ENCODE measurements around the gene DST.

The DST gene

DNA sequence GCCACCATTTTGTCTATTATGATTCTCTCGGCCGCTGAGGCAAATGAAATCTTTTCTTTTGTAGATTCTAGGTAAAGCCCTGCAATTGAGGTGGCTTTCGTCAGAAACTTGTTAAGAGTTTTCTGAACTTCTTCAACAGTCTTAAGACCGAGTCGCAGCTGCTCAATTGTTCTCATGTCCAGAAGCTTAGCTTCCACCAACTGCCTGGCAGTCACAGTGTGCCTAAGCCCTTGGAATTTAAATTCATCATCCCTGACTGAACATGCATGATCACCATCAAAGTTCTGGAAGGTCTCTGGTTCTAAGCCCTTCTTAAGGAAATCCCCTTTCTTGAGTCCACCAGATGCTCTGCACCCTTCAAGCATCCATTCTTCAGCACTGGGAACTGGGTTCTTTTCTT, 25.7 kb downstream of the DST start:
- Histone ChIP-seq H3K36me3 (ENCODE audit: control insufficient read depth, insufficient read depth, low read length) (peaks cover 10% of the 10 kb centered on the region), H3K4me3 (ENCODE audit: low read depth, low read length) (no peak overlapping the region), H3K9me3 (ENCODE audit: control insufficient read depth, insufficient read depth, low read length) (no peaks in the 10 kb centered on the region), H3K9ac (ENCODE audit: low read depth, low read length) (no peak overlapping the region), H3K27me3 (ENCODE audit: control insufficient read depth, insufficient read depth, low read length) (no peaks in the 10 kb centered on the region), H3K4me1 (ENCODE audit: control insufficient read depth, insufficient read depth, low read length) (peaks cover 7% of the 10 kb centered on the region)

GRCh38 chr6:56613247-56613851, 29.3 kb downstream of the DST start:
- H3K36me3 ChIP-seq (ENCODE audit: control insufficient read depth, insufficient read depth, low read length), result peaks cover 3% of the 10 kb centered on the region
- peaks cover 7% of the 10 kb centered on the region for H3K4me1 ChIP-seq (ENCODE audit: control insufficient read depth, insufficient read depth, low read length)
- no peaks in the 10 kb centered on the region for H3K9me3 ChIP-seq (ENCODE audit: control insufficient read depth, insufficient read depth, low read length)
- no peaks in the 10 kb centered on the region for H3K27me3 ChIP-seq (ENCODE audit: control insufficient read depth, insufficient read depth, low read length)
- H3K9ac ChIP-seq (ENCODE audit: low read depth, low read length), result no peak overlapping the region
- H3K4me3 ChIP-seq (ENCODE audit: low read depth, low read length), result no peak overlapping the region

- Histone ChIP-seq H3K36me3 (ENCODE audit: control insufficient read depth, insufficient read depth, low read length) (no peaks in the 10 kb centered on the region), H3K4me1 (ENCODE audit: control insufficient read depth, insufficient read depth, low read length) (no peaks in the 10 kb centered on the region), H3K9me3 (ENCODE audit: control insufficient read depth, insufficient read depth, low read length) (no peaks in the 10 kb centered on the region), H3K4me3 (ENCODE audit: low read depth, low read length) (no peak overlapping the region), H3K27me3 (ENCODE audit: control insufficient read depth, insufficient read depth, low read length) (no peaks in the 10 kb centered on the region), H3K9ac (ENCODE audit: low read depth, low read length) (no peak overlapping the region)
Measured at GRCh38 chr6:56608332-56608731, 34.4 kb downstream of the DST start.

- no peak overlapping the region for H3K9ac ChIP-seq (ENCODE audit: low read depth, low read length)
Measured at GRCh38 chr6:56607111-56607752, 35.5 kb downstream of the DST start.

GRCh38 chr6:56605435-56605834, 37.3 kb downstream of the DST start:
- H3K9me3 ChIP-seq (ENCODE audit: control insufficient read depth, insufficient read depth, low read length), result no peaks in the 10 kb centered on the region
- no peaks in the 10 kb centered on the region for H3K27me3 ChIP-seq (ENCODE audit: control insufficient read depth, insufficient read depth, low read length)
- H3K4me3 ChIP-seq (ENCODE audit: low read depth, low read length), result no peak overlapping the region
- no peaks in the 10 kb centered on the region for H3K36me3 ChIP-seq (ENCODE audit: control insufficient read depth, insufficient read depth, low read length)
- no peak overlapping the region for H3K9ac ChIP-seq (ENCODE audit: low read depth, low read length)
- H3K4me1 ChIP-seq (ENCODE audit: control insufficient read depth, insufficient read depth, low read length), result no peaks in the 10 kb centered on the region

More at GRCh38 chr6:56607111-56607752, 35.5 kb downstream of the DST start:
- Histone ChIP-seq H3K27me3 (ENCODE audit: control insufficient read depth, insufficient read depth, low read length) (no peaks in the 10 kb centered on the region), H3K4me1 (ENCODE audit: control insufficient read depth, insufficient read depth, low read length) (no peaks in the 10 kb centered on the region), H3K9me3 (ENCODE audit: control insufficient read depth, insufficient read depth, low read length) (no peaks in the 10 kb centered on the region), H3K4me3 (ENCODE audit: low read depth, low read length) (no peak overlapping the region), H3K36me3 (ENCODE audit: control insufficient read depth, insufficient read depth, low read length) (no peaks in the 10 kb centered on the region)

DNA sequence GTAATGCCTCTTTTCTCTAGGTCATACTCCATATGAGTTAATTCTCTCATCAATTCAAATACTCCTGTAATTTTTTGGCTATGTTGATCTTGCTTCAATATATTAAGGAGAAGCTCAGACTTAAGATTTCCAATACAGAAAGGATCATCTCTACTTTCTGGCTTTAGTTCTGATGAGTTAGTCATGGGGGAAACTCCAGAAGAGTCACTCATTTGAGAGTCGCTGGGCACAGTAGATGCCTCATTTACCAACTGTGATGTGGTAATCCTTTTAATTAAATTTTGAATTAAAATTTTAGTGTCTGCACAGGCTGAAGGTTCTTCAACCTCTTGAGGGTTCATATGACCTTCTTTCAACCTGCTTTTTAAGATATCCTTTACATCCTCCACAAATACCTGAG, 38.5 kb downstream of the DST start:
- no peak overlapping the region for H3K4me3 ChIP-seq (ENCODE audit: low read depth, low read length)
- H3K9me3 ChIP-seq (ENCODE audit: control insufficient read depth, insufficient read depth, low read length), result no peaks in the 10 kb centered on the region
- no peaks in the 10 kb centered on the region for H3K4me1 ChIP-seq (ENCODE audit: control insufficient read depth, insufficient read depth, low read length)
- no peak overlapping the region for H3K9ac ChIP-seq (ENCODE audit: low read depth, low read length)
- no peaks in the 10 kb centered on the region for H3K27me3 ChIP-seq (ENCODE audit: control insufficient read depth, insufficient read depth, low read length)
- H3K36me3 ChIP-seq (ENCODE audit: control insufficient read depth, insufficient read depth, low read length), result peaks cover 4% of the 10 kb centered on the region

GRCh38 chr6:56601390-56601789, 41.3 kb downstream of the DST start:
- H3K4me1 ChIP-seq (ENCODE audit: control insufficient read depth, insufficient read depth, low read length), result no peaks in the 10 kb centered on the region
- H3K4me3 ChIP-seq (ENCODE audit: low read depth, low read length), result no peak overlapping the region
- no peaks in the 10 kb centered on the region for H3K9me3 ChIP-seq (ENCODE audit: control insufficient read depth, insufficient read depth, low read length)
- peaks cover 11% of the 10 kb centered on the region for H3K36me3 ChIP-seq (ENCODE audit: control insufficient read depth, insufficient read depth, low read length)
- no peaks in the 10 kb centered on the region for H3K27me3 ChIP-seq (ENCODE audit: control insufficient read depth, insufficient read depth, low read length)
- no peak overlapping the region for H3K9ac ChIP-seq (ENCODE audit: low read depth, low read length)

DNA sequence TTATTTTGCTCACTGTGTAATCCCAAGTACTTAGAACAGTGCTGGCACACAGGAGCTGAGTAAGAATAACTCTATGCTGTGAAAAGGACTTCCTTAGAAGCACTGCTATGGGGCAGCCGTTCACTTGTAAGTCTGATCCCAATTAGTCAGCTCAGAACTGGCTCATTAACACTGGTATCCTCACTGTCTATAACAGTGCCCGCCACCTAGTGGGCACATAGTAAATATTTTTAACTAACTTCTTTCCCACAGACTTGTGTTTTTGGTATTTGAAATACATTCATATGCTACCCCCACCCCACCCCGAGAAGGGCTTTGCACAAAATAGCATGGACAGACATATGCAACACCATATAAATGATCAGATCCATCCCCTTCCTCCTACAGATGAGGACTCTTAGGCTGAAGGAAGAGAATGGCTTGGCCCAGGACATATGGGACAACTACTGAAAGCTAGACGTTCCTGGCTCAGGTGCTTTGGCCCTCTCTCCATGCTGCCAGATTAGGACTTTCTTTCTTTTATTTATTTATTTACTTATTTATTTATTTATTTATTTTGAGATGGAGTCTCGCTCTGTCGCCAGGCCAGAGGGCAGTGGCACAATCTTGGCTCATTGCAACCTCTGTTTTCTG, 47.1 kb downstream of the DST start:
- Histone ChIP-seq H3K9me3 (ENCODE audit: control insufficient read depth, insufficient read depth, low read length) (no peaks in the 10 kb centered on the region), H3K4me1 (ENCODE audit: control insufficient read depth, insufficient read depth, low read length) (no peaks in the 10 kb centered on the region), H3K27me3 (ENCODE audit: control insufficient read depth, insufficient read depth, low read length) (no peaks in the 10 kb centered on the region), H3K9ac (ENCODE audit: low read depth, low read length) (no peak overlapping the region), H3K4me3 (ENCODE audit: low read depth, low read length) (no peak overlapping the region), H3K36me3 (ENCODE audit: control insufficient read depth, insufficient read depth, low read length) (peaks cover 27% of the 10 kb centered on the region)

DNA sequence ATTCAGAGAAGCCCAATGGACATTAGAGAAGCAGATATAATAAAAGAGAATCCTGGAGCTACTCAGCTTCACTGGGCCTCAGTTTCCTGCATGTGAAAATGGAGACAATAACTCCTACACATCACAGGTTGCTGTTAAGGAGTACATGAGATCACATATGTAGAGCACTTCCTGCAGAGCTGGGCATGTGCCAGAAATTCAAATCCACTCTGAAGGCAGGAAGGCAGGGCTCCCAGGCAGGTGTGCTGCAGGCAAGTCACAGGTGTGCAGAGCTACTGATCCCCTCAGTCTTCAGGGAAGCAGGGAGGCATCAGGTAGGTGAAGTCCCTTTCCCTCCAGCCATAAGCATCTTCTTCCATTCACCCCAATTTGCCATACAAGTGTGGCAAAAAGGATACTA, 48.0 kb downstream of the DST start:
- Histone ChIP-seq H3K4me1 (ENCODE audit: control insufficient read depth, insufficient read depth, low read length) (no peaks in the 10 kb centered on the region), H3K9me3 (ENCODE audit: control insufficient read depth, insufficient read depth, low read length) (no peaks in the 10 kb centered on the region), H3K36me3 (ENCODE audit: control insufficient read depth, insufficient read depth, low read length) (peaks cover 25% of the 10 kb centered on the region), H3K9ac (ENCODE audit: low read depth, low read length) (no peak overlapping the region), H3K4me3 (ENCODE audit: low read depth, low read length) (no peak overlapping the region), H3K27me3 (ENCODE audit: control insufficient read depth, insufficient read depth, low read length) (no peaks in the 10 kb centered on the region)

GRCh38 chr6:56593801-56594318, 48.8 kb downstream of the DST start:
- no peaks in the 10 kb centered on the region for H3K4me1 ChIP-seq (ENCODE audit: control insufficient read depth, insufficient read depth, low read length)
- no peaks in the 10 kb centered on the region for H3K9me3 ChIP-seq (ENCODE audit: control insufficient read depth, insufficient read depth, low read length)
- H3K36me3 ChIP-seq (ENCODE audit: control insufficient read depth, insufficient read depth, low read length), result peaks cover 25% of the 10 kb centered on the region
- H3K27me3 ChIP-seq (ENCODE audit: control insufficient read depth, insufficient read depth, low read length), result no peaks in the 10 kb centered on the region
- no peak overlapping the region for H3K4me3 ChIP-seq (ENCODE audit: low read depth, low read length)
- no peak overlapping the region for H3K9ac ChIP-seq (ENCODE audit: low read depth, low read length)

DNA sequence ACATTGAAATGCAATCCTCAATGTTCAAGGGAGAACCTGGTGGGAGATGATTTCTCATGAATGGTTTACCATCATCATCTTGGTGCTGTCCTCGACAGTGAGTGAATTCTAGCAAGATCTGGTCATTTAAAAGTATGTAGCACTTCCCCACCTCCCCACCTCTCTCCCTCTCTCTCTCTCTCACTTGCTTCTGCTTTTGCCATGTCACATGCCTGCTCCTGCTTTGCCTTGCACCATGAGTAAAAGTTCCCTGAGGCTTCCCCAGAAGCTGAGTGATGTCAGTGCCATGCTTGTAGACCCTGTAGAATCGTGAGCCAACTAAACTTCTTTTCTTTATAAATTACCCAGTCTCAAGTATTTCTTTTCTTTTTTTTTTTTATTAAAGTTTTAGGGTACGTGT, 60.5 kb downstream of the DST start:
- no peak overlapping the region for H3K9ac ChIP-seq (ENCODE audit: low read depth, low read length)
- H3K4me3 ChIP-seq (ENCODE audit: low read depth, low read length), result no peak overlapping the region
- no peaks in the 10 kb centered on the region for H3K4me1 ChIP-seq (ENCODE audit: control insufficient read depth, insufficient read depth, low read length)
- no peaks in the 10 kb centered on the region for H3K27me3 ChIP-seq (ENCODE audit: control insufficient read depth, insufficient read depth, low read length)
- peaks cover 4% of the 10 kb centered on the region for H3K36me3 ChIP-seq (ENCODE audit: control insufficient read depth, insufficient read depth, low read length)
- H3K9me3 ChIP-seq (ENCODE audit: control insufficient read depth, insufficient read depth, low read length), result no peaks in the 10 kb centered on the region
